GM19239 (cell line): ENCODE results near the gene PWWP2B.

Source experiments
- DNase-seq: peaks from one replicate; pipeline ENCODE4 v3.0.0; 2011; ENCODE audit warnings: low spot score; ENCODE audit not compliant: insufficient read length
- FAIRE-seq: peaks from 2 replicates; lab custom pipeline; 2011; peaks lifted over from hg19 to GRCh38; lab: Jason Lieb, UNC

Gene PWWP2B

GRCh38 chr10:132397036-132397541 is at the start of gene PWWP2B:
Gene PWWP2B, plus strand, starts transcription at chr10:132397200. Its CDS starts 27 bp downstream, at chr10:132397227.
- FAIRE-seq: no peak
- DNase-seq: peak; percentile 86

DNA sequence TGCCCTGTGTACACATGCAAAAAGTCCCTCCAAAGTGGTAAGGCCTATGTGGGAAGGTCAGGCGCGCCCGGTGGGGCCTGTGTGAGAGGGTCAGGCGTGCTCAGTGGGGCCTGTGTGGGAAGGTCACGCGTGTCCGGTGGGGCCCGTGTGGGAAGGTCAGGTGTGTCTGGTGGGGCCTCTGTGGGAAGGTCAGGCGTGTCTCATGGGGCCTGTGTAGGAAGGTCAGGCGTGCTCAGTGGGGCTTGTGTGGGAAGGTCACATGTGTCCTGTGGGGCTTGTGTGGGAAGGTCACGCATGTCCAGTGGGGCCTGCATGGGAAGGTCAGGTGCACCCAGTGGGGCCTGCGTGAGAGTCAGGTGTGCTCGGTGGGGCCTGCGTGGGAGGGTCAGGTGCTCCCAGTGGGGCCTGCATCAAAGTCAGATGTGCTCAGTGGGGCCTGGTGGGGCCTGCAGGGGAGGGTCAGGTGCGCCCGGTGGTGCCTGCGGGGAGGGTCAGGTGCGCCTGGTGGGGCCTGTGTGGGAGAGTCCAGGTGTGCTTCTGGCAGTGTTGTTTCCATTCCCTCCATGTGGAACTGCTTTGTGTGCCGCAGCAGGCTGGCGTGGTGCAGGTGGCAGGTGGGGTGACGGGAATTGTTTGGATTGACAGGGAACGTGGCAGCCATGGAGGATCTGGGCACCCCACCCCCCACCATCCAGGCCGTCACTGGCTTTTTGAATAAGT is 49.6 kb upstream of the PWWP2B start:
- no peak for DNase-seq
- FAIRE-seq: no peak

GRCh38 chr10:132347931-132348267 is 49.1 kb upstream of the PWWP2B start:
- no peak for DNase-seq
- FAIRE-seq: no peak

- FAIRE-seq (no peak), DNase-seq (no peak)
Measured at GRCh38 chr10:132349766-132350165, 47.2 kb upstream of the PWWP2B start.

DNA sequence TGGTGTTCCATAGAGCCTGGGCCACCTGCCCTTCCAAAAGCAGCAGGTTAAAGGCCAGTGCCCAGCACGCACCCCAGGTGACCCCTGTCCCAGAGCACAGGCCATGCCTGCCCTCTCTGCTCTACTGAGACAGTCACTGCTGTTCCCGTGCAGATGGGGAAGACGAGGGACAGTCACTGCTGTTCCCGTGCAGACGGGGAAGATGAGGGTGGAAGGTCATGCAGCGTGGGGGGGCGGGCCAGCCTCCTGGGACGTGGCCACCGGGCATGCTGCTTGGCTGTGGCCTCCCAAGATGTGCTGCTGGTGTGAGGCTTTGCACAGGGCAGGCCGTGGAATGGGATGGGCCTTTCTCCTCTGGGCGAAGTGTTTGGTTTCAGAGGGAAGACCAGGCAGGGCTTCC is 46.6 kb upstream of the PWWP2B start:
- DNase-seq (no peak), FAIRE-seq (no peak)

DNA sequence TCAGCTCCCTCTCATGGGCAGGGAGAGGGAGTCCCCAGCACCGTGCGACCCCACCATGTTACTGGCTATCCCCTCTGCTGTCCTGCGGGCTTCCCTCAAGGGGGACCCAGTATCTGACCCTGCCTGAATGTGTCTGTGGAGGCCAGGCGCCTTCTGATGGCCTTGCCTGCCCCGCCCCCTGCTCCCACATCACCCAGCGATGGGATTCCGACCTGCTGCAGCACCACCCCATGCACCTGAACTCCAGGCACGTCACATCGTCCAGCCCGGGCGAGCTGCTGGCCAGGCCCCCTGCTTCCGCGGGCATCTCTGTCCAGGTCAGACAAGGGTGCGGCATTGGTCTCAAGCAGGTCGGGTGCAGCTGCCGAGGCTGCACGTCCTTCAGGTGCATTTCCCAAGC is 46.1 kb upstream of the PWWP2B start:
- no peak for FAIRE-seq
- DNase-seq: no peak

DNA sequence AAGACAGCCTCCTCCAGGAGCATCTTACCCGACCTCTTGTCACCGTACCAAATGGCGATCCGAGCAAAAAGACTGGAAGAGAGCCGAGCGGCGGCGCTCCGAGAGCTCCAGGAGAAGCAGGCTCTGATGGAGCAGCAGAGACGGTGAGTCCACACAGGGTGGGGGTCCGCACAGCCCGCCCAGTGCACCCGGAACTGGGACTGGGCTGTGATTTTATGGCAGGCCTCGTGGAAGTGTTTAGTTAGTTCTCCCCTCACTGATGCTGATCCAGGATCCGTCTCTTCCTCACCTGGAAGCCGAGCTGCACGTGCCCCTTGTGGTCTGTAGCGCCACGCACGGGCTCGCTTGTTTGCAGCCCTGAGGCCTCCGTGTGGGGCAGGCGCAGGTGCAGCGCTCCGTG is 45.4 kb upstream of the PWWP2B start:
- no peak for DNase-seq
- no peak for FAIRE-seq

DNA sequence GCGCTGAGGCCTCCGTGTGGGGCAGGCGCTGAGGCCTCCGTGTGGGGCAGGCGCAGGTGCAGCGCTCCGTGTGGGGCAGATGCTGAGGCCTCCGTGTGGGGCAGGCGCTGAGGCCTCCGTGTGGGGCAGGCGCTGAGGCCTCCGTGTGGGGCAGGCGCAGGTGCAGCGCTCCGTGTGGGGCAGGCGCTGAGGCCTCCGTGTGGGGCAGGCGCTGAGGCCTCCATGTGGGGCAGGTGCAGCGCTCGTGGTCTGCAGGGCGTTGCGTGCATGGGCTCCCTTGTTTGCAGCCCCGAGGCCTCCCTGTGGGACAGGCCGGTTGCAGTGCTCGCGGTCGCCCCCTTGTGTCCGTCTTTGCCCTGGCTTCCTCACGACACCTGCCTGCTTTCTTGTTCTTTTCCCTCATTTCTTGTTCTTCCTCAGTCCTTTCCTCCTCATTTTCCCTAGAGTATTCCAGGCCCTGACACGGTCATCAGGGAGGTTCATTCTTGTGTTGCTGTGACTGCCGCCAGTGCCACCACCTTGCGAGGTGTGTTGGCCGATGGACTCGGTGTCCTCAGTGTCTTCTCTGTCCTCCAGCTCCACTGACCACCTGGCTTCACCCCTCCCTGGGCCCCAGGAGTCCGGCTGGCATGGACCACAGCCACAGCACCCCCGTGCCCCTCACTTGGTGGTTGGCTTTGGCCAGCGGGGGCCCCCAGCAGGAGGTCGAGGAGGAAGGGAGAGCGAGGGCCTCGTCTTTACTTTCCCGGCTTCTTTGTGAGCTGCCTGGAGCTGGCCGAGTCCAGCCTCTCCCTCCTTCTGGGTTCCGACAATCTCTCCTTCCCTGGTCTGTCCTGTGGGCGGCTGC is 44.3 kb upstream of the PWWP2B start:
- FAIRE-seq: peak; percentile 84
- peak; percentile 91 for DNase-seq

DNA sequence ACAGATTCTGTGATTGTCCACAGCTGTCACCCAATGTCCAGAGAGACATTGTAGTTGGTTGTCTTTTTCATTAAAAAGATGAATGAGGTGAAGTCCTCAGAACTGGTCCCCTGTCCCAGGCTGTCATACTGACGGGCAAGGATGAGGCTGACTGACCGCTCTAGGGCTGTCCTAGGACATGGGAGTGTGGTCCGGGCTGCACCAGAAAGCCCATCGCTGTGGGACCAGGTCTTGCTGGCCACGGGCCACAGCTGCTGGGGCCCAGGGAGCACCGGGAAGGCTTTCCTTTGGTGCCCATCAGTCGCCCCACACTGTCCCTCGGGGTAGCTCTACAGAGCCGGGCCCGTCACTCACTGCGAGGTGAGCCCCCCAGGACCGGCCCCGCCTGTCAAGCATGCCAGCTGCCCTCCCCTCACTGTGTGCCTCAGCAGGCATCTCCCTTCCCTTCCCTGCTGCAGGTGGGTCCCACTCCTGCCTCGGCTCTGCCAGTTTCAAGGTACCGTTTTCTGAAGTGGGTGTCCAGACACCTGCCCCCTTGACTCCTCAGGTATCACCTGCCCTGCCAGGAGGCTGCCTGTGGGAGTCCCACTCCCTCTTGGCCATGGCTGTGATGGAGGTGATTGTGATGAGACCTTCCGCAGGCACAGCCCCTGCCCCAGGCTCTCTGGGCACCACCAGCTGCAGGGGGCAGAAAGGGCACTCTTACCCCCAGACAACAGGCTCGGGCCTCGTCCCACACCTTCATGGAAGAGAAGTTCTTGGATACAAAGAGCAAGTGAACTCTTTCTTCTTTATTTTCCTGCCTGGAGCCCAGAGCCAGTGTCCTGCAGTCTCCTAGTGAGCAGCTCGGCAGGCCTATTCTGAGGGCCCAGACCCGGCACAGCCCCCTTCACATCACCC is 43.3 kb upstream of the PWWP2B start:
- DNase-seq: no peak
- no peak for FAIRE-seq

- no peak for DNase-seq
- no peak for FAIRE-seq
Measured at GRCh38 chr10:132354356-132355094, 42.5 kb upstream of the PWWP2B start.

- FAIRE-seq (no peak), DNase-seq (no peak)
Measured at GRCh38 chr10:132355297-132355696, 41.7 kb upstream of the PWWP2B start.

DNA sequence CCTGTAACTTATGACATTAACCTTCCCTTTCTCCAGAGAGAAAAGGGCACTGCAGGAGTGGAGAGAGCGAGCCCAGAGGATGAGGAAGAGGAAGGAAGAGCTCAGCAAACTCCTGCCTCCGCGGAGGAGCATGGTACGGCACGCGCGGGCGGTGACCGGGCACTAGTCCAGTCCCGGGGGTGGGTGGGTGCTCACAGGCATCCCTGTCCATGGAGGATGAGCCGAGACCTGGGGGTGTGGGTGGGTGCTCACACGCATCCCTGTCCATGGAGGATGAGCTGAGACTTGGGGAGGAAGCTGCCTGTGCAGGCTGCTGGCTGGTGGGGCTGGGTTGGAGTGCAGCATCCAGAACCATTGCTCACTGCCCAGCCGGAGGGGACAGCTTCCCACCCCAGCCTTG is 41.2 kb upstream of the PWWP2B start:
- FAIRE-seq (no peak), DNase-seq (no peak)

DNA sequence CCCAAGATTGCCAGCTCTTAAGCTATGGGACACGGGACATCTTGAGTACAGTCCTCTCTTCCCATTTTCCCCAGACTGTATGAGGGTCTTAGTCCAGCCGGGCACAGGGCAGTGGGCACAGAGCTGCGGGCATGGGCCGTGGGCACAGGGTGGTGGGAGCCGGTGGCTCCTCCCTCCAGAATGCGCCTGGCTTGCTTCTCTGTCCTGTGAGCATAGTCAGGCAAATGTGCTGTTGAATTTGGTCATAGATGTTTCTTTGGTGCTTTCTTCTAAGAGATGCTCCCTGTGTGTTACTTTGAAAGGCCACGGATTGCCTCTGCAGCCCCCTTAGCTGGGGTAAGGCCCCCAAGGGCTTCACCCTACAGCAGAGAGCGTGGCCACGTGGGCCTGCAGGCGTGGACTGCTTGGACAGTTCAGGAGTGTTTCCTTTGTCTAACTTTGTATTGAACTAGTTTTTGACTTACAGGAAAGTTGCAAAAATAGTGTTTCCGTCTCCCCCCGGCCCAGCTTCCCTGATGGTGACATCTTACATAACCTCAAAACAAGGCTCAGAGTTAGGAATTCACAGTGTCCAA is 40.3 kb upstream of the PWWP2B start:
- FAIRE-seq: no peak
- DNase-seq: no peak

DNA sequence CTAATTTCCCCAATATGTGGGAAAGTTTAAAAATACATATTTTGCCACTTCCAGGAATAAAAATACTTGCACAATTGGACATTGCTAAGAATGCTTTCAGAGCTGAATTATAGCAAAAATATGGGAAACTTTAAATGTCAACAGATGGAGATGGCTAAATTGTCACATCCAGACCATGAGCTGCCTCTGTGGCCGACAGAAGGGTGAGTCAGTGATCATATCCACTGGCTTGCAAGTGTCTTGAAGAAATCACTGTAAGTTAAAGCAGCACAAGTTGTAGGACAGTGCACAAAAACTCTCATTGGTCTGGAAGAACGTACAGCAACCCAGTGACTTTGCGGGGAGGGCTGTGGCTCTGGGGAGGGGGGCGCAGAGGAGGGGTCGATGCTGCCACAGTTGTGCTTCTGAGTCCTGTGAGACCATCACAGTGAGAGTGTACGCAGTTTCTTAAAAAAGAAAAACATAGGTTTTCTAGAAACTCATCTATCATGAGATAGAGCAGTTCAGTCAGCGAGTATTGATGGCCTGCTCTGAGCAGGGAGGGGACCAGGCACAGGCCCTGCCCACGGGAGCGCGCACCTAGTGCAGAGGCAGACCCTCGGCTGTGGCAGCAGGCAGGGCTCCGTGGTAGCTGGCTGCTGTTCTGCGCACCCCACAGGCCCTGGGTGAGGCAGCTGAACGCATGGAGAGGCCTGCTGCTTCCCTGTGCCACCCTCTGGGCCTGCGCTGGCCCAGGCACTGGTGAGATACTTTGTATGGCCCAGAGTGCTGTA is 39.5 kb upstream of the PWWP2B start:
- DNase-seq: no peak
- no peak for FAIRE-seq

DNA sequence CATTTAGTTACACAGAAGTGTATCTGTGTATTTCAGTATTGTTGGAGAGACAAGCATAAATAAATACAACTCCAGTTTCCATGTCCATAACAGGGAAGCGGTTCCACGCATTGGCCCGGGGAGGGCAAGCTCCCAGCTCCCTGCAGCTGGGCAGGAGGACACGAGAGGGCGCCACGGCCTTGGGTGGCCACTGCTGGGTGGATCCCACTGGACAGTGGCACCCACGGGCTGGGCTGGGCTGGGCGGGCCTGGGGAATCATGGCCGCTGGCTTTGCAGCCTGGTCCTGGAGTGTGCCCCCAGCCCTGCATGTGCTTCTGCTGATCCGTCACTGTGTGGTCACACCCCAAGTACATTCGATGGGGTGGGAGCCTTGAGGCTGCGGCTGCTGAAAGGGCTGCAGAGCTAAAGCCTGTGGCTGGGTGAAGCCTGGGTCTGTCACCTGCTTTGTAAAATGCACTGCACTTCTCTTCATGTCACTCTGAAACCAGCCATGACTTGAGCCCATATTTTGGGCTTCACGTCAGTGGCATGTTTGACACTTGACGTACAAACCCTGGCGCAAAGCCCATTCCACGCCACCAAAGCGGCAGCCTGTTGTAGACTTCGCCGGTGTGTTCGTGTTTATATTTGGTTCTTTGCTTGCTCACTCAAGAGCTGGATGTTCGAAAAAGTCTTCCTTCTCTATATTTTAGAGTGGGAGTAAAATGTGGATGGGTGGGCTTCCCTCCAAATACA is 37.5 kb upstream of the PWWP2B start:
- DNase-seq (no peak), FAIRE-seq (no peak)

DNA sequence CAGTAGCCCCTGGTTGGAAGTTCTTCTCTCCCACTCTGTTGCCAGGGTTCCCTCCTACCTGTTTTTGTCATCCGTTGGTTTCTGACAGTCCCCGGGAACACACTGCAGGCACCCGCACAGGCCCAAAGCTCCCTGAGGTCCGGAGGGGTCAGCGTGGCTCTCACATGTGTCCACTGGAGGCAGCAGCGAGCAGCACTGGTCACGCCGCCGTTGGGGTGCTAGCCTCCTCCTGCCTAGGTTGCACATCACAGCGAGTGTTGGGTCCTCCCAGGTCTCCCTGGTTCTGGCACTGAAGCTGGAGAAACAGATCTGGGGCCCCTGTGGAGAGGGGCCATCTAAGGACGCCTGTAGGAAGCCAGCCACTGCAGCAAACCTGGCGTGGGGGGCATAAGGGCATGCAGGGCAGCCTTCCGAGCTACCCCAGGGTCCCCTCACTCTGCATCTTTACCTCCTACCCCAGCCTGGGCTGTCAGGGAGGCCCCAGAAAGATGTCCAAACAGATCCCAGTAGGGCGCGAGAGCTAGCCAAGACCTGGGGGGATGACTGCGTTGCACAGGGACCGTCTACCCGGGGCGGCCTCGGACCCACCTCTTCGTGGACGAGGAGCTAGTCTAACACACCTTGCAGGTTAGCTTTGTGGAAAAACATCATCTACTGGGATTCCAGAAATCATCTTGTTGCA is 36.1 kb upstream of the PWWP2B start:
- FAIRE-seq (no peak), DNase-seq (no peak)

DNA sequence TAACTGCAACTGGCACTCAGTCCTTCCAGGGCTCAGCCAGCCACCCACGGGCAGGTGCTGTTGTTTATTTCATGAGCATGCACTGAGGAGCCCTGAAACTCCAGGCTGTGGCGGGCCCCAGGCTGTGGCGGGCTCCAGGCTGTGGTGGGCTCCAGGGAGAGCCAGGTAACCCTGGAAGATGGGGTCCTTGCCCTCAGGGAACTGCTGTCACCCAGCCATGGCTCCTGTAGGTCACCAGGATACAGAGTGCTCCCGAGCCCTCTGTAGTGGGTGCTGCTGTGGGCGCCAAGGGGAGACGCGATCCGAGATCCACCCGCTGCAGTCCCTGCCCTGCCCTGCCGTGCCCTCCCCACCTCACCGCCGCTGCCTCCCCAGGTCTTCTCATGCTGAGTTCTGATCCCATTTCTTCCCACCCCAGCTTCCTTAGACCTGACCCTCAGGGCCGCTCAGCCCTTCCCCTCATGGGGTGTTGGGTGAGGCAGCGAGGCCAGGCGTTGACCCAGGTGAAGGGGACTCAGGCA is 35.4 kb upstream of the PWWP2B start:
- FAIRE-seq (no peak), DNase-seq (no peak)
